Right hindlimb (tissue), 1 donor: ENCODE data around the gene ZSCAN21.
"Not testable (repeated sequence)": the region's sequence is repeated elsewhere in the genome, so short reads cannot be mapped to it uniquely, and the experiment has no call there.

Source experiments
- DNase-seq: peaks from one replicate; pipeline ENCODE4 v3.0.0-alpha.2; 2018

The ZSCAN21 gene

GRCh38 chr7:100049441-100050291 is at the start of gene ZSCAN21:
TSS of gene ZSCAN21 (plus strand) at chr7:100049774. CDS start at chr7:100057007, 7,233 bp downstream.
- peak; percentile 93 for DNase-seq

- DNase-seq: no peak
These were observed 49.3 kb upstream of the ZSCAN21 start for GRCh38 chr7:100000239-100000638.

- DNase-seq: no peak
These were observed 45.6 kb upstream of the ZSCAN21 start for GRCh38 chr7:100003711-100004661.

GRCh38 chr7:100007887-100008286 is 41.7 kb upstream of the ZSCAN21 start:
- no peak for DNase-seq

- DNase-seq: no peak
These were observed 41.0 kb upstream of the ZSCAN21 start for GRCh38 chr7:100008525-100008924.

GRCh38 chr7:100009952-100010351 is 39.6 kb upstream of the ZSCAN21 start:
- not testable (repeated sequence) for DNase-seq

- no peak for DNase-seq
These were observed 38.7 kb upstream of the ZSCAN21 start for GRCh38 chr7:100010901-100011300.

GRCh38 chr7:100011516-100011915 is 38.1 kb upstream of the ZSCAN21 start:
- DNase-seq: no peak

- DNase-seq: not testable (repeated sequence)
These were observed 36.9 kb upstream of the ZSCAN21 start for GRCh38 chr7:100012385-100013327.

GRCh38 chr7:100013328-100013676 is 36.3 kb upstream of the ZSCAN21 start:
- DNase-seq: no peak

GRCh38 chr7:100015232-100016214 is 34.1 kb upstream of the ZSCAN21 start, which contains the start of gene ZKSCAN1:
TSS of gene ZKSCAN1 (plus strand) at chr7:100015596. CDS start at chr7:100023507, 7,911 bp downstream.
- DNase-seq: peak; percentile 92

GRCh38 chr7:100016215-100016901 is 33.2 kb upstream of the ZSCAN21 start:
- DNase-seq: no peak

GRCh38 chr7:100017300-100017699 is 32.3 kb upstream of the ZSCAN21 start:
- DNase-seq: no peak

GRCh38 chr7:100017875-100018274 is 31.7 kb upstream of the ZSCAN21 start:
- no peak for DNase-seq

- no peak for DNase-seq
These were observed 29.7 kb upstream of the ZSCAN21 start for GRCh38 chr7:100019908-100020307.

GRCh38 chr7:100021297-100021696 is 28.3 kb upstream of the ZSCAN21 start:
- no peak for DNase-seq

- no peak for DNase-seq
These were observed 27.0 kb upstream of the ZSCAN21 start for GRCh38 chr7:100022621-100023020.

- no peak for DNase-seq
These were observed 26.0 kb upstream of the ZSCAN21 start for GRCh38 chr7:100023526-100023925.

GRCh38 chr7:100024020-100024619 is 25.5 kb upstream of the ZSCAN21 start:
- no peak for DNase-seq

GRCh38 chr7:100027197-100027596 is 22.4 kb upstream of the ZSCAN21 start:
- no peak for DNase-seq
